ENCODE results near the gene INKA2.

The INKA2 gene

DNA sequence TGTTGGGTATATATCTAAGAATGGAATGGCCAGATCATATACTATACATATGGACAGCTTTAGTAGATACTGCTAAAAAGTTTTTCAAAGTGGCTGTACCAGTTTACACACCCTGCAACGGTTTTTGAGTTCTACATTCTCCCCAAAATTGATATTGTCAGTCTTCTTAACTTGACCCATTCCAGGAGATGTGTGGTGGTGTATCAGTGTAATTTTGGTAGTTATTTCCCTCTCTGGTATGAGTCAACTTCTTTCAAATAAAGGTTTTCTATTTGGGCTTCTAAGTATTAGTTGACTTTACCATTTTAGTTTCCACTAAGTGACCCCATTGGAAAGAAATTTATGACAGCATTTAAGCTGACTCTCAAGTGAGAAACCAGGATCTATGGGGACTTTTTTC lies 29.2 kb downstream of the INKA2 start:
- H3K27ac ChIP-seq: no peak overlapping the region
- DNase-seq (ENCODE audit: low read depth, low spot score): no peak
- H3K9me3 ChIP-seq (ENCODE audit: low read depth, low read length): no peaks in the 10 kb centered on the region
- TF ChIP-seq POLR2AphosphoS5 (IDR thresholded peaks at IDR 0.05; ENCODE audit: borderline replicate concordance, low read depth, low read length) (no peak), EZH2 (IDR thresholded peaks at IDR 0.05) (no peak), FOXP2 (optimal IDR thresholded peaks at IDR 0.05; ENCODE audit: control extremely low read depth, extremely low read length, insufficient read depth) (no peak)
- H3K9ac ChIP-seq (ENCODE audit: insufficient read length): no peak overlapping the region
- H3K36me3 ChIP-seq (ENCODE audit: insufficient read depth, low read length): peaks cover 15% of the 10 kb centered on the region
- no peak overlapping the region for H3K4me3 ChIP-seq

DNA sequence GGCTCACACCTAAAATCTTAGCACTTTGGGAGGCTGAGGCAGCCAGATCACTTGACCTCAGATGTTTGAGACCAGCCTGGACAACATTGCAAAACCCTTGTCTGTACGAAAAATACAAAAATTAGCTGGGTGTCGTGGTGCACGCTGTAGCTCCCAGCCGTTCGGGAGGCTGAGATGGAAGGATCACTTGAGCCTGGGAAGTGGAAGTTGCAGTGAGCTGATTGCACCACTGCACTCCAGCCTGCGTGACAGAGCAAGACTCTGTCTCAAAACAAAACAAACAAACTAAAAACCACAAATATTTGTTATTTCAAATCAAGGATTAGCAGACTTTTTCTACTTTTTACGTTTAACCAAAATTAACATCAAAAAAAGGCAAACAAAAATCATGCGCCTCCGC lies 31.3 kb downstream of the INKA2 start:
- Histone ChIP-seq H3K9me3 (ENCODE audit: low read depth, low read length) (no peaks in the 10 kb centered on the region), H3K9ac (ENCODE audit: insufficient read length) (no peak overlapping the region), H3K27ac (no peak overlapping the region), H3K36me3 (ENCODE audit: insufficient read depth, low read length) (peaks cover 29% of the 10 kb centered on the region), H3K4me3 (no peak overlapping the region)
- no peak for DNase-seq (ENCODE audit: low read depth, low spot score)
- TF ChIP-seq POLR2AphosphoS5 (IDR thresholded peaks at IDR 0.05; ENCODE audit: borderline replicate concordance, low read depth, low read length) (no peak), FOXP2 (optimal IDR thresholded peaks at IDR 0.05; ENCODE audit: control extremely low read depth, extremely low read length, insufficient read depth) (no peak), EZH2 (IDR thresholded peaks at IDR 0.05) (no peak)

DNA sequence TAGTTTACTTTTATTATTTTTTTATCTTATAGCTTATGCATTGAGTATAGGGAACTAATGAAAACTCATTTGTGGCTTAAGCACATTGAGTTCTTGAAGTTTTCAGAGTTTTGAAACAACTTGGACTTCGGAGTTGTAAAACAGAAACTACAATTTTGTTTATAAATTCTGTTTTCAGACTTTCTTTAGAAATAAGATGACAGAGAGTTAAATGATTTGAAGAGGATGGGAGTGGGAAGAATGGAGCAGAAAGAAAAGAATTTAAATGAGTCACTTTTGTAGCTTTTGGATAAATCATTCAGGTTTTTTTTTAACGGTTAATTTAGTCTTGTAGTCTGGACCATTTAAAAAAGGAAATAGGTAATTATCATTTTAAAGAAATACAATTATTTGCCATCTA lies 32.3 kb downstream of the INKA2 start:
- TF ChIP-seq FOXP2 (optimal IDR thresholded peaks at IDR 0.05; ENCODE audit: control extremely low read depth, extremely low read length, insufficient read depth): no peak
- TF ChIP-seq POLR2AphosphoS5 (IDR thresholded peaks at IDR 0.05; ENCODE audit: borderline replicate concordance, low read depth, low read length): no peak
- no peak for TF ChIP-seq EZH2 (IDR thresholded peaks at IDR 0.05)
- peaks cover 29% of the 10 kb centered on the region for H3K36me3 ChIP-seq (ENCODE audit: insufficient read depth, low read length)

DNA sequence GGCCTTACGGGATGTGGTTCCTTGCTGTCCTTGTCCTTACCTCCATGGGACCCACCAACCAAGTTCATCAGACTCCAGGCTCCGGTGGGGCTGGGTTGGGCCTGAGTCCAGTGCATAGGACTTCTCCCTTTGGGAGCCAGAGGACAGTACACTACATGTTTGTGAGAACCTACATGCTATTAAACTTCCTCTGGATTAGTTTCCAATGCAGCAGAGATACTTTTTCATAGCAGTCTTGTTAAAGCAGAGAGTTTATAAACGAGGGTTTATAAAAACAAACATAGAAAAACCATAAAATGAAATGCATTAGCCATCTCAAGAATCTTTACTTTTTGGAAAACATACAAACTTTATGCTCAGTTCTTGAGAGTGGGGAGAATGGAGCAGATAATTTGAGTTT lies 33.4 kb downstream of the INKA2 start:
- H3K4me3 ChIP-seq: no peak overlapping the region
- H3K27ac ChIP-seq: no peak overlapping the region
- DNase-seq (ENCODE audit: low read depth, low spot score): no peak
- no peak for TF ChIP-seq POLR2AphosphoS5 (IDR thresholded peaks at IDR 0.05; ENCODE audit: borderline replicate concordance, low read depth, low read length)
- no peak for TF ChIP-seq FOXP2 (optimal IDR thresholded peaks at IDR 0.05; ENCODE audit: control extremely low read depth, extremely low read length, insufficient read depth)
- no peak for TF ChIP-seq EZH2 (IDR thresholded peaks at IDR 0.05)
- H3K9ac ChIP-seq (ENCODE audit: insufficient read length): no peak overlapping the region
- H3K9me3 ChIP-seq (ENCODE audit: low read depth, low read length): no peaks in the 10 kb centered on the region
- H3K36me3 ChIP-seq (ENCODE audit: insufficient read depth, low read length): peaks cover 37% of the 10 kb centered on the region

More for the DNA sequence above, 32.3 kb downstream of the INKA2 start:
- no peaks in the 10 kb centered on the region for H3K9me3 ChIP-seq (ENCODE audit: low read depth, low read length)
- no peak overlapping the region for H3K4me3 ChIP-seq
- no peak for DNase-seq (ENCODE audit: low read depth, low spot score)
- no peak overlapping the region for H3K27ac ChIP-seq
- H3K9ac ChIP-seq (ENCODE audit: insufficient read length): no peak overlapping the region

DNA sequence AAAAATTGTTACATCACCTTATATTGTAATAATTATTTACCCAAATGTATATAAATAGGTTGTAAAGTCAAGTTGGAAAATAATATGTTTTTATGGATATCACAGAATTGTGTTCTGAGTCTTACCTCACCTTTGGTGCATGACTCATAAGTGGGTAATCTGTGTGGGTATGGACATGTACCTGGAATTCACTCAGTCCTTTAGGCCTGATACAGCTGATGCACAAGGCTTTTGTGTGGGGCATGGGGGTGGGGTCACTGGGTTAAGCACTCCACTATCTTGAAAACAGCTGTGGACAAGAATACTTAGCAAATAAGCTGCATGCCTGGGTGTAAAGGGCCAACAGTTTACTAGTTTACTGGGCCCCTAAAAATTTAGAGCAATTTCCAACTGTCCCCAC lies 34.4 kb downstream of the INKA2 start:
- no peak overlapping the region for H3K9ac ChIP-seq (ENCODE audit: insufficient read length)
- TF ChIP-seq FOXP2 (optimal IDR thresholded peaks at IDR 0.05; ENCODE audit: control extremely low read depth, extremely low read length, insufficient read depth): no peak
- no peak for TF ChIP-seq POLR2AphosphoS5 (IDR thresholded peaks at IDR 0.05; ENCODE audit: borderline replicate concordance, low read depth, low read length)
- no peak for TF ChIP-seq EZH2 (IDR thresholded peaks at IDR 0.05)
- H3K9me3 ChIP-seq (ENCODE audit: low read depth, low read length): no peaks in the 10 kb centered on the region
- DNase-seq (ENCODE audit: low read depth, low spot score): no peak
- H3K4me3 ChIP-seq: no peak overlapping the region
- peaks cover 47% of the 10 kb centered on the region for H3K36me3 ChIP-seq (ENCODE audit: insufficient read depth, low read length)
- no peak overlapping the region for H3K27ac ChIP-seq

DNA sequence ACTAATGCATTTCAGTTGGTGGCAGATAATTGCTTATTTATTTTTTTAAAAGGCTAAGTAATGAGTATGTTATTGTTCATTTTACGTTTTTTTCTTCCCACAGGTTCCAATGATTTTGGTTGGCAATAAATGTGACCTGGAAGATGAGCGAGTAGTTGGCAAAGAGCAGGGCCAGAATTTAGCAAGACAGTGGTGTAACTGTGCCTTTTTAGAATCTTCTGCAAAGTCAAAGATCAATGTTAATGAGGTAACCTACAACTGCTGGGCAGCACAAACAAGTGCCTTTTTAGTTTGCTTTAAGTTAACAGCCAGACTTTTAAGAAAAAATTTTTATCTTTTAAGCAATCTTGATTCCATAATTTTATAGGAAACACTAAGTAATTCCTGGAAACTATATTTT lies 35.0 kb downstream of the INKA2 start:
- H3K27ac ChIP-seq: no peak overlapping the region
- TF ChIP-seq POLR2AphosphoS5 (IDR thresholded peaks at IDR 0.05; ENCODE audit: borderline replicate concordance, low read depth, low read length) (no peak), EZH2 (IDR thresholded peaks at IDR 0.05) (no peak), FOXP2 (optimal IDR thresholded peaks at IDR 0.05; ENCODE audit: control extremely low read depth, extremely low read length, insufficient read depth) (no peak)
- no peaks in the 10 kb centered on the region for H3K9me3 ChIP-seq (ENCODE audit: low read depth, low read length)
- no peak overlapping the region for H3K4me3 ChIP-seq
- H3K36me3 ChIP-seq (ENCODE audit: insufficient read depth, low read length): peaks cover 52% of the 10 kb centered on the region
- DNase-seq (ENCODE audit: low read depth, low spot score): no peak
- no peak overlapping the region for H3K9ac ChIP-seq (ENCODE audit: insufficient read length)

DNA sequence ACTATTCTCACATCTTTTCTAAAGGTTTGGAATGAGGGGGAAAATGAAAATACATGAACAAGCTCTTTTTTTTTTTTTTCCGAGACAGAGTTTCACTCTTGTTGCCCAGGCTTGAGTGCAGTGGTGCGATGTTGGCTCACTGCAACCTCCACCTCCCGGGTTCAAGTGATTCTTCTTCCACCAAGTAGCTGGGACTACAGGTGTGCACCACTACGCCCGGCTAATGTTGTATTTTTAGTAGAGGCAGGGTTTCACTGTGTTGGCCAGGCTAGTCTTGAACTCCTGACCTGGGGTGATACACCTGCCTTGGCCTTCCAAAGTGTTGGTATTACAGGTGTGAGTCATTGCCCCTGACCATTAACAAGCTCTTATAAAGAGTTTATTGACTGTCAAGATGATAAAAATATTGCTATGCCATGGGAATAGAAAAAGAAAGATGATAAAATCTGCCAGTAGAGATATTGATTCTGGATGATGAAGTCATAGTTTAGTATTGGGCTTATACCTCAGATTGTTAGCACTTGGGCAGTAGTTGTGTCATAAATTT lies 36.6 kb downstream of the INKA2 start:
- Histone ChIP-seq H3K9ac (ENCODE audit: insufficient read length) (no peak overlapping the region), H3K27ac (no peak overlapping the region), H3K36me3 (ENCODE audit: insufficient read depth, low read length) (peaks cover 50% of the 10 kb centered on the region), H3K4me3 (no peak overlapping the region), H3K9me3 (ENCODE audit: low read depth, low read length) (no peaks in the 10 kb centered on the region)
- DNase-seq (ENCODE audit: low read depth, low spot score): no peak
- TF ChIP-seq EZH2 (IDR thresholded peaks at IDR 0.05) (no peak), POLR2AphosphoS5 (IDR thresholded peaks at IDR 0.05; ENCODE audit: borderline replicate concordance, low read depth, low read length) (no peak)

DNA sequence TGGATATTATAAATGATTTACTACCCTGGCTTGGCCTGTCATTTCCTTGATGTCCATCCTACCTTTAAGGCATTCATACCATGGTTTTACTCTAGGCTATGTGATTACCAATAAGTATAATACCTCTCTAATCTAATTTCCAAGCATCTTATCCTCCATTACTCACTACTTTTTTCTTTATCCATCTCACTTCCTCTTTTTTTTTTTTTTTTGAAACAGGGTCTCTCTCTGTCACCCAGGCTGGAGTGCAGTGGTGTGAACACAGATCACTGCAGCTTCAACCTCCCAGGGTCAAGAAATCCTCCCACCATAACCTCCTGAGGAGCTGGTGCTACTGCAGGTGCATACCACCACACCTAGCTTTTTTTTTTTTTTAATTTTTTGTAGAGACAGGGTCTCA lies 39.9 kb downstream of the INKA2 start:
- no peak for TF ChIP-seq POLR2AphosphoS5 (IDR thresholded peaks at IDR 0.05; ENCODE audit: borderline replicate concordance, low read depth, low read length)
- TF ChIP-seq FOXP2 (optimal IDR thresholded peaks at IDR 0.05; ENCODE audit: control extremely low read depth, extremely low read length, insufficient read depth): no peak
- TF ChIP-seq EZH2 (IDR thresholded peaks at IDR 0.05): no peak
- Histone ChIP-seq H3K36me3 (ENCODE audit: insufficient read depth, low read length) (peaks cover 52% of the 10 kb centered on the region), H3K27ac (no peak overlapping the region), H3K4me3 (no peak overlapping the region), H3K9me3 (ENCODE audit: low read depth, low read length) (no peaks in the 10 kb centered on the region), H3K9ac (ENCODE audit: insufficient read length) (no peak overlapping the region)
- DNase-seq (ENCODE audit: low read depth, low spot score): no peak

DNA sequence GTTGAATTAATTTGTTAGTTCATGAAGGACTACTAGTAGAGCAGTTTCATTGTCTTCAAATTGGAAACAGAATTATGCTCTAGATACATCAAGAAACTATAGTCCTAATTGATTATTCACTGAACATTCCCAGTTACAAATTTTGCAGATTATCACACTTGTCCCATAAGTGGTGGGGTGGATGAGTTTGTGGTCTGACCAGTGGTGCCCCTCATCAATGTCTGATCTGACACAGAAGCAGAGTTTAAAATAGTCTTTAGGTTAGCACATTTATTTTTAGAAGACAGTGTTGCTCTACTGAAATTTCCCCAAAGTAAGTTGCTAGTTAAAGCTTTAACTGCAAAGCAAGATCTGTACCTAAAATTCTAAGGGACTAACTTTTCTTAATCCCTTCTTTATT lies 42.9 kb downstream of the INKA2 start:
- Histone ChIP-seq H3K27ac (no peak overlapping the region), H3K9me3 (ENCODE audit: low read depth, low read length) (no peaks in the 10 kb centered on the region), H3K4me3 (no peak overlapping the region)

More for the DNA sequence above, 42.9 kb downstream of the INKA2 start:
- H3K36me3 ChIP-seq (ENCODE audit: insufficient read depth, low read length): peaks cover 51% of the 10 kb centered on the region
- DNase-seq (ENCODE audit: low read depth, low spot score): no peak
- no peak for TF ChIP-seq POLR2AphosphoS5 (IDR thresholded peaks at IDR 0.05; ENCODE audit: borderline replicate concordance, low read depth, low read length)
- no peak for TF ChIP-seq FOXP2 (optimal IDR thresholded peaks at IDR 0.05; ENCODE audit: control extremely low read depth, extremely low read length, insufficient read depth)
- TF ChIP-seq EZH2 (IDR thresholded peaks at IDR 0.05): no peak
- no peak overlapping the region for H3K9ac ChIP-seq (ENCODE audit: insufficient read length)
